ENCODE measurements around the gene LPO. TPM values are rescaled to one million over a fixed set of nuclear protein-coding genes. Genes with fewer than 3 reads are reported as not detected.

LPO gene
- total and polyA plus RNA-seq, 9 of the 15 experiments (the other 6 are each of a cell fraction or from before 2014, with no cell fraction given), result 0.07 to 0.11 TPM; not detected in 7

- intact Hi-C loops (cut with micrococcal nuclease), result no loop called here
- WGBS (ENCODE audit: insufficient coverage, low coverage, missing lambda C conversion rate), result 30% methylated on average over 6 of the region's 7 CpGs
Measured at GRCh38 chr17:58202859-58203258, 35.5 kb upstream of the LPO start.

GRCh38 chr17:58204796-58205195 is 33.6 kb upstream of the LPO start:
- Histone ChIP-seq H3K4me2 (ENCODE audit: insufficient read depth, low read length) (no peak overlapping the region), H4K20me1 (replicated peaks; ENCODE audit: control insufficient read depth, insufficient read depth, low read length) (no peaks in the 10 kb centered on the region), H3K4me3 (no peak overlapping the region), H3K9ac (ENCODE audit: insufficient read depth in 1 of 2, low read depth in 2 of 2, low read length in 2 of 2) (no peak overlapping the region), H3K9me1 (ENCODE audit: control insufficient read depth, insufficient read depth, low read length) (no peaks in the 10 kb centered on the region), H2AFZ (ENCODE audit: low read depth, low read length) (no peak overlapping the region), H3K36me3 (ENCODE audit: control insufficient read depth, insufficient read depth, low read length) (peaks cover 26% of the 10 kb centered on the region; the same call in 2 of the 3 replicates), H3K27ac (ENCODE audit: extremely low read depth, low read depth, low read length) (no peak overlapping the region), H3K4me1 (replicated peaks in 1 of 2; ENCODE audit: control insufficient read depth in 2 of 2, insufficient read depth in 2 of 2, low read length in 2 of 2) (peaks cover 0 to 4% of the 10 kb centered on the region in 2 experiments; a peak in 1 of 5 replicates), H3K27me3 (ENCODE audit: control insufficient read depth in 2 of 2, insufficient read depth in 2 of 2, low read length in 2 of 2) (peaks cover 0 to 6% of the 10 kb centered on the region in 2 experiments; a peak in 2 of 5 replicates), H3K79me2 (ENCODE audit: control insufficient read depth, insufficient read depth, low read length) (no peaks in the 10 kb centered on the region), H3K9me3 (replicated peaks; ENCODE audit: control insufficient read depth, insufficient read depth, low read depth, low read length) (no peaks in the 10 kb centered on the region)
- intact Hi-C loops (cut with micrococcal nuclease), result no loop called here
- CTCF ChIA-PET (ENCODE audit: low intra/inter-chr PET ratio), result no interaction called here
- FAIRE-seq, result no peak
- no TSS peak for BruUV-seq (replicated peaks)
- ATAC-seq, result no peak
- DNase-seq (ENCODE audit: extremely low read depth in 1 of 4, low spot score in 3 of 4), result peak in 1 of 4 experiments; percentile 16
- 34% methylated on average over 3 of the region's 5 CpGs for WGBS (ENCODE audit: insufficient coverage, low coverage, missing lambda C conversion rate)
- in situ Hi-C loops (cut with MboI), result no loop called here
- POLR2A ChIA-PET, result no interaction called here
- TF ChIP-seq NFXL1 (CRISPR knock-in tag; IDR thresholded peaks at IDR 0.05), result no peak
- no peak for TF ChIP-seq REST (IDR thresholded peaks at IDR 0.05; ENCODE audit: borderline replicate concordance)
- TF ChIP-seq REST (CRISPR knock-in tag; IDR thresholded peaks at IDR 0.05; ENCODE audit: low read depth), result no peak
- TF ChIP-seq E2F1 (CRISPR knock-in tag; IDR thresholded peaks at IDR 0.05), result no peak

More at GRCh38 chr17:58202859-58203258, 35.5 kb upstream of the LPO start:
- Histone ChIP-seq H3K36me3 (ENCODE audit: control insufficient read depth, insufficient read depth, low read length) (peaks cover 12% of the 10 kb centered on the region; the same call in 1 of the 3 replicates), H3K9me3 (replicated peaks; ENCODE audit: control insufficient read depth, insufficient read depth, low read depth, low read length) (no peaks in the 10 kb centered on the region), H3K4me1 (replicated peaks in 1 of 2; ENCODE audit: control insufficient read depth in 2 of 2, insufficient read depth in 2 of 2, low read length in 2 of 2) (peaks cover 0 to 4% of the 10 kb centered on the region in 2 experiments; a peak in 1 of 5 replicates), H3K9ac (ENCODE audit: insufficient read depth in 1 of 2, low read depth in 2 of 2, low read length in 2 of 2) (no peak overlapping the region), H3K4me3 (no peak overlapping the region), H3K27me3 (ENCODE audit: control insufficient read depth in 2 of 2, insufficient read depth in 2 of 2, low read length in 2 of 2) (peaks cover 0 to 20% of the 10 kb centered on the region in 2 experiments; a peak in 2 of 5 replicates), H4K20me1 (replicated peaks; ENCODE audit: control insufficient read depth, insufficient read depth, low read length) (no peaks in the 10 kb centered on the region), H3K9me1 (ENCODE audit: control insufficient read depth, insufficient read depth, low read length) (no peaks in the 10 kb centered on the region), H3K79me2 (ENCODE audit: control insufficient read depth, insufficient read depth, low read length) (no peaks in the 10 kb centered on the region), H3K27ac (ENCODE audit: extremely low read depth, low read depth, low read length) (no peak overlapping the region), H3K4me2 (ENCODE audit: insufficient read depth, low read length) (no peak overlapping the region), H2AFZ (ENCODE audit: low read depth, low read length) (no peak overlapping the region)
- ATAC-seq (no peak), DNase-seq (ENCODE audit: extremely low read depth in 1 of 4, low spot score in 3 of 4) (no peak), FAIRE-seq (no peak)
- in situ Hi-C loops (cut with MboI), result no loop called here
- ChIA-PET CTCF (ENCODE audit: low intra/inter-chr PET ratio) (no interaction called here), POLR2A (interaction anchor here (0.7 to 1.7 kb wide), 2 partner anchors 13 to 415 kb away, joined by 3 to 9 read pairs; no protein-coding TSS in a partner anchor)
- no peak for TF ChIP-seq TEAD1 (CRISPR knock-in tag; IDR thresholded peaks at IDR 0.05)
- TF ChIP-seq ZNF384 (IDR thresholded peaks at IDR 0.05; ENCODE audit: low read depth, low read length), result no peak
- no peak for TF ChIP-seq KDM4B (IDR thresholded peaks at IDR 0.05; ENCODE audit: borderline replicate concordance in 2 of 2, low read depth in 1 of 2)
- TF ChIP-seq DPF2 (IDR thresholded peaks at IDR 0.05), result no peak
- no peak for TF ChIP-seq RBM14 (IDR thresholded peaks at IDR 0.05; ENCODE audit: borderline replicate concordance, insufficient read depth, low read depth, low read length)
- TF ChIP-seq PTTG1 (tag; IDR thresholded peaks at IDR 0.05; ENCODE audit: low read depth), result no peak
- TSS peak; percentile 17 for BruUV-seq (replicated peaks)

Measured in K562 (cell line).